Ramos (cell line): ENCODE results near the gene NOTCH2.

Source experiments
- in situ Hi-C: fragments of 300-500 bp; cut with MboI; formaldehyde crosslinking; loops from one replicate; pipeline ENCODE4 v1.14.3; 2022; ENCODE audit warnings: low sequenced_read_pairs; ENCODE audit not compliant: unreplicated experiment

Gene NOTCH2

DNA sequence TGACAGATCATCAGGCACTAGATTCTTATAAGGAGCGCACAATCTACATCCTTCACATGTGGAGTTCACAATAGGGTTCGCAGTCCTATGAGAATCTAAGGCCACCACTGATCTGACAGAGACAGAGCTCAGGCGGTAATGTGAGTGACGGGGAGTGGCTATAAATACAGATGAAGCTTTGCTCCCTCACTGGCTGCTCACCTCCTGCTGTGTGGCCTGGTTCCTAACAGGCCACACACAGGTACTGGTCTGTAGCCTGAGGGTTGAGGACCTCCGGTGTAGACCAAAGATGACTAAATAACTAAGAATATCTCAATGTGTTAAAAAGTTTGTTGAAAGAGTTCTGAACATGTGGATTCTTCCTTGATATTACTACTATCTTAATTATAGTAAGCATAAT lies 117.0 kb downstream of the NOTCH2 start:
- in situ Hi-C loops, result loop anchor here (10.0 kb wide), 1 partner anchor 192 kb away; no protein-coding TSS in a partner anchor

DNA sequence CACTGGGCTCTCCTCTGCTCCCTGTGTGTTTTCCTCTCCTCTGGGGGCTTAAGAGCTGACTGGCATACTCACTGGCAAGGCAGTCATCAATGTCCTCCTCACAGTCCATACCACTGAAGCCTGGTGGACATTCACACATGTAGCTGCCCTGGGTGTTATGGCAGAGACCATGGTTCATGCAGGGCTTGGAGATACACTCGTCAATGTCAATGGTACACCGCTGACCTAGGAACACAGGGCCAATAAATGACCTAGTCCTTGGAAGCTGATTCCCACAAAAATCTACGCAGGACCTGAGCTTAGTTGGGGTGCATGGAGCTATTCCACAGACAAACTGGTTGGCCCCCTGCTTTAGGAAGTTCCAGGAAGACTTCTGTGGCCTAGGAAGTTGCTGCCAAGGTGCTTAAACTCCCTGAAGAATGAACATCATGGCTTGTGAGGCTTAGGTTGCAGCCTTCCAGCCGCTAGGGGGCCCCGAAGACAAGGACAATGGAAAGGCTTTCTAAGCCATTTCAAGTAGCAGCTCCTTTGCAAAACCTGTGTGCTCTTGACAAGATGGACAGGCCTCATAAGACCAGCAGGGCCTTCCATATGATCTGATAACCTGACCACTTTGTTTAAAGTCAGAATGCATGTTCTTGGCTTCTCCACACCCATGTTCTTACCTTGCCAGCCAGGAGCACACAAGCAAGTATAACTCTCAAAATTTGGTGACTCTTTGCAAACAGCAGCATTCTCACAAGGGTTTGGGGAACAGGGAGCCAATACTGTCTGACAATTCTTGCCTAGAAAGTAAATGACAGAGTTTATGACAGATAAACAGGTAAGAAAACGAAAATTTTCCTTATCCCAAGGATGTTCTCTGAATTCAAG lies 120.9 kb downstream of the NOTCH2 start:
- in situ Hi-C loops, result no loop called here

DNA sequence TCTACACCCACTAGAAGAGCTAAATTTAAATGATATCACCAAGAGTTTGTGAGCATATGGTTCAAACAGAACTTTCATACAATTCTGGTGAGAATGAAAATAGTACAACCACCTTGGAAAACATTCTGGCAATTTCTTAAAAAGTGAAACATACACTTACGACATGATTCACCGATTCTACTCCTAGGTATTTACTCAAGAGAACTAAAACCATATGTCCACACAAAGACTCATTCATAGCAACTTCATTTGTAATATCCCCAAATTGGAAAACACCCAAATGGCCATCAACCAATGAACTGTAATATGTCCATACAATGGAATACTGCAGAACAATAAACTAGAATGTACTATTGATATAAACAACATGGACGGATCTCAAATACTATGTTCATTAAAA lies 122.0 kb downstream of the NOTCH2 start:
- in situ Hi-C loops, result no loop called here

DNA sequence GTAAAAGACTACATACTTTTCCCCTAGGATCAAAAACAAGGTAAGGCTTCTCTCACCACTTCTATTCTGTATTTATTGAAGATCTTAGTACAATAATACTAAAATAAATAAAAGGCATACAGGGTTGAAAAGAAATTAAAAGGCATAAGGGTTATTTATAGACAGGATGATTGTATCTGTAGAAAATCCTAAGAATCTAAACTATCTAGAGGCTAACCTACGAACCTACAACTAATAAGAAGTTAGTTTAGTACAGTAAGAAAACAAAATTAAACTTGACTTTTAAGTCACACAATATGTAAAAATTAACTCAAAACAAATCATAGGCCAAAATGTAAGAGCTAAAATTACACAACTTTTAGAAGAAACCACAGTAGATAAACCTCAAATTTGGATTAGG lies 122.7 kb downstream of the NOTCH2 start:
- in situ Hi-C loops, result no loop called here

DNA sequence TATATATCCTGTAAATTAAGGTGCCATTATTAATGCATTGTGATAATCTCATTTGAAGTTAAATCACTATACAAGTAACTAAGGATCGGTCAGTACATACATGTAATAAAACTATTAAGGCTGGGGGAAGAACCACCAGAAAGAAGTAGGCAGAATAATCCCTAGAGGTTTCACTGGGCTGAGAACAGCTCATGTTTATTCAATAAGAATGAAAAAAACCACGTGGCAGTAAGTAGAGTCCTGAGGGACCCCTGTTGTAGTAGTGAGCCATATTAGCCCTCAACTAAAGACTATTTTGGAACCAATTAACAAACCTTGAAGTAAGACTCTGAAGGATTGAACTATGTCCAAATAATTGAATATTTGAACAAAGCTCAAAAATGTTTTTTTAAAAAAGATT lies 126.2 kb downstream of the NOTCH2 start:
- in situ Hi-C loops, result no loop called here

DNA sequence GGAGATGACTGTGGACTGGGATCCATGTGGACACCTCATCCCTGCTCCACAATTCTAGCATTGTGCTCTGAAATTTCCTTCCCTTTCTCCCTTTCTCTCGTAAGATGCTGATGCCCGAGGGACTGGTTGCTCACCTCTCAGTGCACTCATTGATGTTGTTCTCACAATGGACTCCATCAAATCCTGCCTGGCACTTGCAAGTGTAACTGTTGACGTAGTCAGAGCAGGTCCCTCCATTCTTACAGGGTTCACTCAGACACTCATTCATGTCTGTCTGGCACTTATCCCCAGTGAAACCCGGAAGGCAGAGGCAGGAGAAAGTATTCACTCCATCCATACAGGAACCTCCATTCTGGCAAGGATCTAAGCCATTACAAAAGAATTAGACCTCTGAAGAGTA lies 128.1 kb downstream of the NOTCH2 start:
- in situ Hi-C loops, result no loop called here

DNA sequence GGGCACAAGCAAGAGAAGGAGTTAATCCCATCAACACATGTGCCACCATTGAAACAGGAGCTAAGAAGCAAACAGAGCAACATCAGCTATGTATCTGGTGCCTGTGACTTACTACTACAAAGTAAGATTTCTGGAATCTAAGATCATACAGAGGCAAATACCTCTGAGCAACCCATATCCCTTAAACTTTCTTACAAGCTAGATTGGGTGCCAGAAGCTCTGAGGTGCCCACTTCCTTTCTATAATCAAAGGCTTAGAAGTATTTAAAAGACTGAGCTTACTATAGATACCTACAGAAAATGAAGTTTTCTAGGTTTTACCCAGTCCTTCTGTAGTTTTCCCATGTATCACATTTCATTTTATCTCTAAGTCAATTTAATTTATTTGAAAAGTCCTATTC lies 128.8 kb downstream of the NOTCH2 start:
- in situ Hi-C loops, result no loop called here

DNA sequence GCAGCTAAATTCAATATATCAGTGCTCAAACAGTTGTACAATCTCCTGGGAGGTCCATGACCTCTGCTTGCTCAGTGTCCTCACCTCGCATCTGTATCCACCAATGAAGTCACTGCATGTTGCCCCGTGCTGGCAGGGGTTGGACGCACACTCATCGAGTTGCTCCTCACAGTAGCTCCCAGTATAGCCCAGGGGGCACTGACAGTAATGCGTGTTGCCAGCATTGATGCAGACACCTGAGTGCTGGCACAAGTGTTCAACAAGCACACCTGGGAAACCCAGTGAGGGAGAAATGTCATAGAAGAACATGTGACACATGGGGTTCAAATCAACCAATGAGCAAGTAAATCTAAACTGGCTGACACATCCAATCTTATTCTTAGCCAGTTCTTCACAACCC lies 132.3 kb downstream of the NOTCH2 start:
- in situ Hi-C loops, result no loop called here

DNA sequence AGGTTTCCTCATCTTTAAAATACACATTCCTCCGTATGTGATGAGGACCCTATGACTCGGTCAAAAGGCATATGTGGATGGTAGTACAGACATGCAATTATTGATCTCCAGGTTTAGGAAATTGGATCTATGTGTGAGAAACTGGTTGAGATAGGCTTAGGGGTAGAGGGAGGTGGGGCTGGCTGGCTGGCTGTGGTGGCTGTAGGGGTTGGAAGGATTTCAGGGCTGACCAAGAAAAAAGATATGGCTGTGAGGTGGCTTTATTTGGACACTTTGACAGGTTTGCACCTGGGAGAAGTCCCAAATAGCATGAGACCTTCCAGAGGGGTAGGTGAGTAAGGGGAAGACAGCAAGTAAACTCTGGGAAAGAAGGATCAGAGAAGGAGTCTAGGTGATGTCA lies 133.5 kb downstream of the NOTCH2 start:
- in situ Hi-C loops, result no loop called here

DNA sequence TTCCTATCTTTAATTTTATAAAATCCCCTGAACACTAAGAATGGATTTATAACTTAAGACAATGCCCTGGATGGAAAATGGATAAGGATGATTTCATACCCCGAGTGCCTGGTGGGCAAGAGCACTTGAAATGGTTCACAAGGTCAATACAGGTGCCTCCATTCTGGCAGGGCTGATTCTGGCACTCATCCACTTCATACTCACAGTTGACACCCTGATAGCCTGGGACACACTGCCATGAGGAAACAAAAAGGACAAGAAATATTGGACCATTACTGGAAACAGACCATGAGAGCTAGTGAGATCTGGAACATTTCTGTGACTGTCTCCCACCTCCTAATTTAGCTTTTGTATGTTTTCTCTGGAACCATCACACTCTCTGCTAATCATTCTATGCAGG lies 134.1 kb downstream of the NOTCH2 start:
- in situ Hi-C loops, result no loop called here

DNA sequence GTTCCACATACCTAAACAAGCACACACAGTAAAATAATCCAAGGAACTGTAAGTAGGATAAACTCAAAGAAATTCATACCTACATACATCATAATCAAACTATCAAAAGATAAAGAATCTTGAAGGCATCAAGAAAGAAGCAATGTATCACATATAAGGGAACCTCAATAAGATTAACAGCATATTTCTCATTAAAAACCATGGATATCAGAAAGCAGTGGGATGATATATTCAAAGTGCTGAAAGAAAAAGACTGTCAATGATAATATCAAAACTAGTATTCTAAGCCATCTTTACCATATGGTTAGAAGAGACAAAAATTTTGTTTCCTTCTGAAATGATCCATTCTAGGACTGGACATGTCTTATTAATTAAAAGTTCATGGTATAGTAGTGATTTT lies 136.1 kb downstream of the NOTCH2 start:
- in situ Hi-C loops, result no loop called here

DNA sequence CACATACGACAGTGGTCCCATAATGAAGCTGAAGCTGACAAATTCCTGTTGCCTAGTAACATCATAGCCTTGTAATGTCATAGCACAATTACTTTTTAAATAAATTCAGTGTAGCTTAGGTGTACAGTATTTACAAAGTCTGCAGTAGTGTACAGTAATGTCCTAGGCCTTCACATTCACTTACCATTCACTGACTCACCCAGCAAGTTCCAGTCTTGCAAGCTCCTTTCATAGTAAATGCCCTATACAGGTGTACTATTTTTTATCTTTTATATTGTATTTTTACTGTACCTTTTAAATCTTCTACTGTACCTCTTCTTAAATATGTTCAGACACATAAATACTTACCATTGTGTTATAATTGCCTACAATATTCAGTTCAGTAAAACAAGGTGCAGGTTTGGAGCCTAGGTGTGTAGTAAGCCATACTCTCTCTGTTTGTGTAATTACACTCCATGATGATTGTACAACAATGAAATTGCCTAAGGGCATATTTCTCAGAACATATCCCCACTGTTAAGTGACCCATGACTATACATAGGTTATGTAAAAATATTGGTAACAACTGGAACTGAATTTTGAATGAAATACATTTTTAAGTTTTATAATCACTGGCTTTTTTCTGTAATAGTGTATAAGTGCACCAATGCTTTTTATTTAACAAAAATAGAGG lies 139.7 kb downstream of the NOTCH2 start:
- in situ Hi-C loops, result no loop called here

DNA sequence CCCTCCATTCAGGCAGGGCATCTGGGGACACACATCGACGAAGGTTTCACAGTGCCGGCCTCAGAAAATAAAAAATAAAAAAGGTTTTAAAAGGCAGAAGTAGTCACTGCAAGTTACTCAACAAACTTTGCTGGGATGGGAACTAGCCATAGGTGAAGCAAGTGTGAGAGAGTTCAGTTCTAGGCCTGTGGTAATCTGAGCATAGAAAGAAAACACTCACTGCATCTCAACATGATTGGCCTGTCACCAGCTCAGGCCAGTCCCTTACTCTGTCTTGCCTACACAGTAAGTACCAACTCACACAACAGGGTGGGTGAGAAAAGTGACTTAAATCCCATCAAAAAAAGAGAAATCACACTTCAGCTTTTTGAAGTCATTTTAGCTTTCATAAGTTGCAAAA lies 142.9 kb downstream of the NOTCH2 start:
- in situ Hi-C loops, result no loop called here

DNA sequence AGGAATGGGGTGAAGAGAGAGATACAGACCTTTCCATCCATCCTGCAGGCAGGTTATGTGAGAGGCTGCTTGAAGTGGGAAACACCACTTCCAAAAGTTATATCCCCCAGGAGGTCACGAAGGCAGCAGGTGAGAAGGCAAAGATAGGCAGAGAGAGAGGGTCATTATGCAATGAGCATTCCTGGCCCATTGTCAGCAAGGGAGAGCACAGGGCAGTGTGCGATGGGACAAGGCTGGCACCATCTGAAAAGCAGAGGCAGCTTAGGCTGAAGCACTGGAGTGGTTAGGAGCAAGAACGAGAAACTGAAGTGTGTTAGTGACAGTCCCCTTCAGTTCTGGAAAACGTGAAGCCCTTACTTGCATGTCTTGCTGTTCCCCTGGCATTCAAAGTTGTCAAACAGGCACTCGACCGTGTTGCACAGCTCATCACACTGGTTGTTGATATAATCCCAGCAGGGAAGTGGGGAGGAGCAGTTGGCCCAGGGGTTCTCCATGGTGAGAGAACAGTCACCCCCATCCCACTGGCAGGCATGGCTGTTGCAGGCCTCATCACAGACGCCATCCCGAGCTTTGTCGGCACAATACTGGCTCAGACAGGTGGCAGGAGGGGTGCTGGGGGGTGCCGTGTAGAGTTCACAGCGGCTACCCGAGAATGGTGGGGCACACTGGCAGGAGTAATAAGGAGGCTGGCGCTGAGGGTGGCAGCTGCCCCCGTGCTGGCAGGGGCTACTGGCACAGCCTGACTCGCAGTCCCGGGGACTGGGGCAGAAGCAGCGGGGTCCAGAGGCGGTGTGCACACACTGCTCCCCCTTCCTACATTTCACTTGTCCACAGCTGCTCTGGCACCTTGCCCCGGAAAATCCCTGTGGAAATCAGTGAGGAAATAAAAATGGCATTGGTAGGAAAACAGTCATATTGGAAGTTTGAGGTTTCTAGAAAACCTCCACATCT lies 144.2 kb downstream of the NOTCH2 start:
- in situ Hi-C loops, result no loop called here

DNA sequence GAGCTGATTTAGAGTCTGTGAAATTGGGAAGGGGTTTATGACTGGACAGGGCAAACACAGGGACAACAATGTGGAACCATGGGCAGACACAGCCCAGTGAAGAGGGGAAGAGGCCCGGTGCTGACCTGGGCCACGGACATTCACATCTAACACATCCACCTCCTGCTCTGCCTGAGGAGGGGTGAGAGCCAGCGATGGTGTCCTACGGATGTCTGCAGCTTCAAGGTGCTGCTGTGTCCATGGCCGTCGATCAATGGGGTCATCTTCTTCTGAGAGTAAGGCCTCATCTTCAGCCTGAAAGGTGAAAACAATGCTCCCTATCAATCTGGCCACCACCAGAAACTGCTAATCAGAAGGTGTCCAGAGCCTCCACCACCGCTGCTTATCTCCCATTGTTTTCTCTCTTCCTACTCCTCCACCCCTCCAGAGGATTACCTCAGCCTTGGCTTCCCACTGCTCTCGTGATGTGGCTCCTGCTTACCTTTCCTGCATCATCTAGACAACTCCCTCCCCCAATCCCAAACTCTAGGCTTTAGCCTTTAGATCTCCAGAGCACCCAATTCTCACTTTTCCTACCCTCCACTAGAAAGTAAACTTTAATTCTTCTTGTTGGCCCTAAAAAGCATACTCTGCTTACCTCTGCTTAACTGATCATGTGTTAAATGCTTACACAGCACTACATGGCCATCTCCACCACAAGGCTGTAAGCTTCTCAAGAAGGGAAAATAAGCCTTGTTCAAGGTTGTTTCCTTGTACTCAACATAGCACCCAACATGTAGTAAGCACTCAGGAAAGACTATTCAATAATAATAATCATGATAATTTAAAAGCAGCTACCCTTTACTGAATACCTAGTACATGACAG lies 149.1 kb downstream of the NOTCH2 start:
- in situ Hi-C loops, result no loop called here

DNA sequence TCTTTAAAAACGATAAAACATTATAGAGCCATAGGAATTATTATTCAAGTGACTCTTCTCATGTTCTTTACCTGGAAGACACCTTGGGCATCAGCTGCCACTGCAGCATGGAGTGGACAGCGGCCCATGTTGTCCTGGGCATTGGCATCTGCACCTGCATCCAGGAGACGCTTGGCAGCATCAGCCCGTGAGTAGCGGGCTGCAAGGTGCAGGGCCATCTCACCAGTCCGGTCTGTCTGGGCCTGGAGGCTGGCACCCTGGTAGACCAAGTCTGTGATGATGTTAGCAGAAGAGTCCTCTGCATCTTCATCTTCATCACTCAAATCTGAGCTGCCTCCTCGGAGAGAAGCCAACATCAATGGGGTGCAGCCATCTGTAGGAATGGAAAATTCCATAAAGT lies 150.2 kb downstream of the NOTCH2 start:
- in situ Hi-C loops, result no loop called here

DNA sequence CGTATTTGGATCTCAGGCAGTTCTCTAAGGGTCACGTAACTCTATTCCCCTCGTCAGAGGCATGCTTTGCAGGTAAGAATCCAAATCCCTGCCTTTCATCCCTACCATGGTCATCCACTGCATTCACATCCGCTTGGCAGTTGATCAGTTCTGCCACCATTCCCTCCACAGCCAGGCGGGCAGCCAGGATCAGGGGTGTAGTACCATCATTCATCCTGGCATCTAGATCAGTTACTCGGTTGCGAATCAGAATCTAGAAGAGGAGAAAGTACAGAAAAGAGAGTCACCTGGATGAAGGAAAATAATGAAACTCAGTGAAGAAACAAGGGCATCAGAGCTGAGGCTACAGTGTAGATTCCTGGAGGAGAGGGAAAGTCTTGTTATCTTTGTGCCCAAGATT lies 151.2 kb downstream of the NOTCH2 start:
- in situ Hi-C loops, result no loop called here

DNA sequence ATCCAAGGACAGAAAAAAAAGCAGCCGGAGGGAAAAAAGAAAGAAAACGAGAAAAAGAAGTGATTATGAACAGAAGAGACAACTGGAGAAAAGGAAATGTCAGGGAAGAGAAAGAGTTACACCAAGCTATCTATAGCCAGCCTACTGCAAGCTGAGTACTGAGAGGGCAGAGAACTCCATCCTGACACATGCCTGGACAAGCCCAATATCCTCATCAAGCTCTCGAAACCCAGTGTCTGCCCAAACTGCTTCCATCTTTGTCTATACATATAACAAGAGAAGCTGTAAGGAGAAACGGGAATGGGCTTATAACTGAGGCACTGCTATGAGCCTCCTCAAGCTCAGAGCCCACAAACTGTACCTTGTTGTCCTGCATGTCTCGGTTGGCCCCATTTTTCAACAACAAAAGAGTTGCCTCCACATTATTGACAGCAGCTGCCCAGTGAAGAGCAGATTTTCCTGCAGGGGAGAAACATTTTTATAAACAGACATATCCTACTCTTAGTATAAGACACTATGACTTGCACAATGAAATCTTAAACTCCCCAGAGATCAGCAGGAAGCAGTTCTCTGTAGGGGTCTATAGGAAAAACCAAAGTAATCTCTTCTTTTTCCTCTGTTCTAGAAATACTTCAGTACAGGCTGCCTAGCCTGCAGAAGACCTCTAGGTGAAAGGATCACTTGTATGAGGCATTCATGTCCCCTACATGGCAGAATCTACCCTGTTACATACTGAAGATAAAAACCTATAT lies 152.0 kb downstream of the NOTCH2 start:
- in situ Hi-C loops, result no loop called here

DNA sequence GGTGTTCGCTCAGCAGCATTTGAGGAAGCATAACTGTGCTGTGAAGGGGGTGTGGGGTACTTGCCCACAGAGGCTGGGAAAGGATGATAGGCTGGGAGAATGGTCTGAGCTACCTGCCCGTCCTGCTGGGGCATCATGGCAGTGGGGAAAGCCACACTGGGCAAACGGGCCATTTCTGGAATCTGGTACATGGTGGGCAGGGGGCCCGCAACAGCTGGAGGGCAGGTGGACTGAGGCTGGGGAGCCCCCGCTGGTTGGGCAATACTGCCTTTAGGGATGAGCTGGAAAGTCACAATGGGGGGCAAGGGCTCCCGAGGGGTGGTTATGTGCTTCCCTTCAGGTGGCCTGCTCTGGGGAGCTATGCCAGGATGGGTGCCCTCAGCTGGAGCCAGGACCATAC lies 153.9 kb downstream of the NOTCH2 start:
- in situ Hi-C loops, result no loop called here
